Panc1 (cell line): Measurements from ENCODE around the gene INHA.

ENCODE experiments used
- CTCF ChIP-seq: fragments of 450-650 bp; IDR thresholded peaks from 2 replicates; pipeline ENCODE4 v1.5.1; 2017; ENCODE audit warnings: mild to moderate bottlenecking
- POLR2AphosphoS5 ChIP-seq: IDR thresholded peaks from 2 replicates; pipeline ENCODE4 v1.6.1; 2012; ENCODE audit warnings: mild to moderate bottlenecking, low read depth, low read length, moderate library complexity
- TCF7L2 ChIP-seq: IDR thresholded peaks from 2 replicates; pipeline ENCODE4 v1.6.1; 2011; ENCODE audit warnings: mild to moderate bottlenecking, low read depth, low read length, inconsistent platforms

GRCh38 chr2:219597552-219598307, 25.6 kb downstream of the INHA start, which contains the start of gene STK11IP:
- TF ChIP-seq POLR2AphosphoS5 (peak; percentile 96), CTCF (no peak), TCF7L2 (no peak)
